Bronchial epithelial cell (primary cell): Measurements from ENCODE around the gene MYOD1. TPM values are rescaled to one million over a fixed set of nuclear protein-coding genes. Genes with fewer than 3 reads are reported as not detected.

ENCODE experiments used
- DNase-seq: peaks from one replicate; pipeline ENCODE4 v3.0.0-alpha.2; 2010; ENCODE audit warnings: low read depth
- FAIRE-seq: peaks from 2 replicates; lab custom pipeline; 2011; peaks lifted over from hg19 to GRCh38; lab: Jason Lieb, UNC
- H3K27me3 ChIP-seq: 2 replicates; pipeline ENCODE4 v1.5.1; 2011; ENCODE audit warnings: low read length; ENCODE audit not compliant: control insufficient read depth, insufficient read depth
- H3K36me3 ChIP-seq: 2 replicates; pipeline ENCODE4 v1.5.1; 2011; ENCODE audit warnings: low read length; ENCODE audit not compliant: control insufficient read depth, insufficient read depth
- H3K4me3 ChIP-seq: 2 replicates; pipeline ENCODE4 v1.5.1; 2011; ENCODE audit warnings: mild to moderate bottlenecking, low read depth, low read length, control low read depth
- total RNA-seq: library from RNA; depleted of rRNA; stranded (reverse); fragments of >200 nt; gene quantifications from 2 replicates; pipeline ENCODE4 v1.2.1, GENCODE V29; 2014
- TF ChIP-seq, protein P1 (sequence below): IDR thresholded peaks from 2 replicates; pipeline ENCODE4 v1.5.1; 2011; ENCODE audit warnings: mild to moderate bottlenecking, moderate library complexity, low read length, control low read depth, inconsistent platforms; ENCODE audit not compliant: insufficient read depth, severe bottlenecking

The MYOD1 gene
- total RNA-seq, 1 donor from 2014 or later, result not detected

DNA sequence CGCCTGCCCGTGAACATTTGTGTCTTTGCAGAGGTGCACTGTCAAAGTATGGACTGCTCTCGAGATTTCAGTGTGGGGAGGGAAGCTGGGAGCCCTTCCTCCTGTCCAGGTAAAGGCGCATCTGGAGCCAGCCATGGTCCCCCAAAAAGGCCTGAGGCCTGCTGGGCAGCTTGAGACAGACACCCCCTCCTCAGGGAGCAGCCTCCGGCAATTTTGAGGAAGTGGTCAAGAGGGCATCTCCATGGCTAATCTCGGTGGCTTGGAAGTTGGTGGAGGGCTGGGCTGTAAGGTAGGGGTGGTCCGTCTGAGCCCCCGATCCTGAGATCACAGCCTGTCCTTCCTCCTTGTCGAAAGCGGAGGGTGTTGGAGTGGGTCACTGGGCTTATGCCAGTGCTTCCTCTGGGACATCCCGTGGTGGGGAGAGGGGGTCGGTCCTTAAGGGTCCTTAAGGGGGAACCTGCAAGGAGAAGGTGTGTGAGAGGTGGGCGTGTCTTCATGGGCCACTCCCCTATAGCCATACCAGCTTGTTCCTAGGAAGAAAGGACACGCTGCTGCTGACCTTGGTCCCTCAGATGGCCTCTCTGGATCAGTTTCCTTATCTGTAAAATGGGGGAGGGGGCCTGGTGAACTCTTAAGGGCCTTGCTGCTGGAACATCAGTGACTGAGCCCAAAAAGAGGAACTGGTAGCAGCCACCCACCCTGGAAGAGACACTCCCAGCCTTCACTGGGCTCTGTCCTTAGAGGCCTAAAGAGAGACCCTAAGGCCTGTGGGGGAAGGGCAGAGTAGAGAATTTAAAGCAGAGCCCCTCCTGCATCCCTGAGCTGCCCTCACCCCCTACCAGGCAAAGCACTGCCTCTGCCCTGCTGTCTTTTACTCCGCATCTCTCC is 17.8 kb downstream of the MYOD1 start:
- Histone ChIP-seq H3K4me3 (no peak overlapping the region), H3K27me3 (peaks cover 39% of the 10 kb centered on the region), H3K36me3 (no peaks in the 10 kb centered on the region)
- DNase-seq, result no peak
- FAIRE-seq, result no peak
- TF ChIP-seq, protein P1, sequence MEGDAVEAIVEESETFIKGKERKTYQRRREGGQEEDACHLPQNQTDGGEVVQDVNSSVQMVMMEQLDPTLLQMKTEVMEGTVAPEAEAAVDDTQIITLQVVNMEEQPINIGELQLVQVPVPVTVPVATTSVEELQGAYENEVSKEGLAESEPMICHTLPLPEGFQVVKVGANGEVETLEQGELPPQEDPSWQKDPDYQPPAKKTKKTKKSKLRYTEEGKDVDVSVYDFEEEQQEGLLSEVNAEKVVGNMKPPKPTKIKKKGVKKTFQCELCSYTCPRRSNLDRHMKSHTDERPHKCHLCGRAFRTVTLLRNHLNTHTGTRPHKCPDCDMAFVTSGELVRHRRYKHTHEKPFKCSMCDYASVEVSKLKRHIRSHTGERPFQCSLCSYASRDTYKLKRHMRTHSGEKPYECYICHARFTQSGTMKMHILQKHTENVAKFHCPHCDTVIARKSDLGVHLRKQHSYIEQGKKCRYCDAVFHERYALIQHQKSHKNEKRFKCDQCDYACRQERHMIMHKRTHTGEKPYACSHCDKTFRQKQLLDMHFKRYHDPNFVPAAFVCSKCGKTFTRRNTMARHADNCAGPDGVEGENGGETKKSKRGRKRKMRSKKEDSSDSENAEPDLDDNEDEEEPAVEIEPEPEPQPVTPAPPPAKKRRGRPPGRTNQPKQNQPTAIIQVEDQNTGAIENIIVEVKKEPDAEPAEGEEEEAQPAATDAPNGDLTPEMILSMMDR, result no peak

DNA sequence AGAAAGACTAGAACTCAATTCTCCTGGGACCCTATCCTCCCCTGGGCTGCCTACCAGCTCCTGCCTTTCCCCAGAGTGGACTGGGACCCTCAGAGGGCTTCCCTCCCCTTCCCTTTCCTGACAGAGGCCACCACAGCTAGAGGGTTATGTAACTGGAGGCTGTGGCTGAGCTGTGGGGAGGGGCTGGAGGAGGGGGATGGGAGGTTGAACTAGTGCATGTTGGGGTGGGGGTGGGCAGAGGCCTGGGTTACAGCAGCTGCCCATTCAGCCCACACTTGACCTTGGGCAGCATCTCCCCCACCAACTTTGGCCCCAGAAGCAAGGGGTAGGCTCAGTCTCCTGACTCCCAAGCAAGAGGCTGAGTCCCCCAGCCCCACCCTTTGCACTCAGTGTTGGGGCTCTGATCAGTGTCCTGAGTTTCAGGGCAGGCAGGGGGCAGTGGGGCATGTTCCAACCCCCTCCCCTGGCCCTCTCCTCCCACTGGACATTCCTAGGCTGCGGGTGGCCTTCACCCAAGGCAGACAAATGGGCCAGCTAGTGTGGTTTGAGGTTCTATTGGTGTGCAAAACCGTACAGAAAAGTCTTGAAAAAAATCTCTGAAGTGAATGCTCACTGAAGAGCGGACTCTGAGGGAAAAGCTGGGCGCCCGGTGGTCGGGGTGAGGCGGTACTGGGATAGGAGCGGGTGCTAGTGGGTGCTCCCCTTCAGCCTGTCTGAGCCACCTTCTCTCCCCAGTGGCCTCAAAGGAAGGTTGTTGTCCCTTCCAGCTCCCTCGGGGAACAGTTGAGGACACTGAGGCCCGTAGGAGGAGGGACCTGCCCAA is 19.0 kb downstream of the MYOD1 start:
- FAIRE-seq (no peak), DNase-seq (no peak)
- TF ChIP-seq, protein P1, result no peak
- Histone ChIP-seq H3K36me3 (no peaks in the 10 kb centered on the region), H3K4me3 (no peak overlapping the region), H3K27me3 (peaks cover 36% of the 10 kb centered on the region)

DNA sequence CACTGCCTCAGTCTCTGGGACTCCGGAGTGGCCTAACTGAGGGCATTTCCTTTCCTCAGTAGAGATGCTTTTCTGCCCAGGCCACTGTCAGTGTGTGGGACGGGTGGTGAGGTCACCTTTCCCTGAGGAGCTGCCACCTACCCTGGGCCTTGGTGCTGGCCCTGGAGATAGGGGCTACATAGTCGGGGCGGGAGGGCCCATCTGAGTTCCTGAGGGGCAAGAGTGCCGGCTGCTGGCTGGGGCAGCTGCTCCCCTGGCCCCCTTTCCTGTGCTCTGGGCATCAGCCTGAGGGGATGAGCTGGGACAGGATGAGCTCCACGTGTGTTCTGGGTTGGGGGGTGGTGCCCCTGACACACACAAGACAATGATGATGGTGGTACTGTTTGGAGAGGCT is 20.6 kb downstream of the MYOD1 start:
- no peaks in the 10 kb centered on the region for H3K36me3 ChIP-seq
- no peak for FAIRE-seq
- H3K4me3 ChIP-seq, result no peak overlapping the region
- TF ChIP-seq, protein P1, result no peak
- H3K27me3 ChIP-seq, result peaks cover 27% of the 10 kb centered on the region
- no peak for DNase-seq

DNA sequence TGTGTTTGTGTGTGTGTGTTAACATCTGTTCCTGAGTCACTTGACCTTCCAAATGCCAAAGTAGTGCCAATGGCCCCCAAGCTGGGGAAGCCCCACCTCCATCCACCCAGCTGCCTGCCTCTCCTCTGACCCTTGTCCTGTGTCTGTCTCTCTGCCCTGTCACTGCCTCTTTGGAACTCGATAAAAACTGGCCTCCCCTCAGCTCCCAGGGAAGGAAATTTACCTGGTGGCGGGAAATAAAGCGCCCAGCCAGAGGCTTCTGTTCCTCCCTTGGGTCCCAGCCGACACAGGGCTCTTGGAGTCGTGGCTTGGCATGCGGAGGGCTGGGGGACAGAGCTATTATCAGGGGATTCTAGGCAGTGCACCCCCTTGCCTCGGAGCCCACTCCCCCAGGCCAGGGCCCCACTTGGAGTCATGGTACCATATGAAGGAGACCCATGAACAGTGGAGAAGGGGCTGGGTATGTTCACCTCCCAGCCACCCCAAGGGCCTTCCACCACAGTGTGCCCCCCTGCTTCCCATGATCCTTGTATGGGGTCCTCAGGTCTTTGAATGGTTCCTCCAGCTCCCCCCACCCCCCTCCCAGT is 21.4 kb downstream of the MYOD1 start:
- no peaks in the 10 kb centered on the region for H3K36me3 ChIP-seq
- peaks cover 25% of the 10 kb centered on the region for H3K27me3 ChIP-seq
- TF ChIP-seq, protein P1, result no peak
- no peak overlapping the region for H3K4me3 ChIP-seq
- FAIRE-seq, result no peak
- DNase-seq, result no peak

DNA sequence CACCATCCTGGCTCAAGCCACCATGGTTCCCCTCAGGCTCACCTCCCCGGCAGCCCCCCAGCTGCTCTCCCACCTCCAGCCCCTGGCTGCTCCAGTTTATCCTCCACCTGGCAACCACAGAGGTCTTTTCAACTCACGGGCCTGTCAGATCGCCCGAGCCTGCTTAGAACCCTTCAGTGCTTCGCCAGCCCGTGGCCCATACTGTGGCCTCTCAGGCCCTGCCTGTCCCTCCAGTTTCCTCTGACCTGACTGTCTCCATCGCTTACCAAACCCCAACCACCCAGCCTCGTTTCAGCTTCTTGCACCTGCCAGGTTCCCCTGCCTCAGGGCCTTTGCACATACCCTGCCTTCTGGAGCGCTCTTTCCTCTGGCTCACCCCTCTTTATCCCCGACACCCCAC is 22.1 kb downstream of the MYOD1 start:
- TF ChIP-seq, protein P1, result no peak
- DNase-seq (no peak), FAIRE-seq (no peak)
- no peak overlapping the region for H3K4me3 ChIP-seq
- no peaks in the 10 kb centered on the region for H3K36me3 ChIP-seq
- peaks cover 20% of the 10 kb centered on the region for H3K27me3 ChIP-seq
